Cardiac fibroblast (primary cell): Measurements from ENCODE around the gene FRRS1.
A peak's percentile ranks its signal among the peaks of the same experiment; 100 is the strongest.

Source experiments
- DNase-seq, 2 donors: peaks; one replicate each; pipeline versions ENCODE4 v3.0.0 to v3.0.0-alpha.2; 2010; ENCODE audit warnings: low read depth in 2 of 2
- H3K4me3 ChIP-seq, 2 donors: replicated peaks in 1 of 2; 1 replicate in 1 of 2; 2 replicates in 1 of 2; pipeline ENCODE4 v1.5.1; 2011; ENCODE audit warnings: low read depth in 2 of 2, low read length in 2 of 2, mild to moderate bottlenecking in 2 of 2, moderate library complexity in 1 of 2
- CTCF ChIP-seq: IDR thresholded peaks from one replicate; pipeline ENCODE4 v1.5.1; 2011; ENCODE audit warnings: low read depth, mild to moderate bottlenecking, low read length, inconsistent platforms

Gene FRRS1

GRCh38 chr1:99702221-99702620 lies 64.2 kb downstream of the FRRS1 start:
- no peak for TF ChIP-seq CTCF
- DNase-seq, result no peak
- no peak overlapping the region for H3K4me3 ChIP-seq

- no peak for TF ChIP-seq CTCF
- peak in 1 of 2 donors; percentile 21 for DNase-seq
- no peak overlapping the region for H3K4me3 ChIP-seq
Observed at GRCh38 chr1:99700020-99700419, 66.4 kb downstream of the FRRS1 start.

GRCh38 chr1:99697580-99697979 lies 68.9 kb downstream of the FRRS1 start:
- TF ChIP-seq CTCF, result no peak
- DNase-seq, result no peak
- no peak overlapping the region for H3K4me3 ChIP-seq

GRCh38 chr1:99696616-99697015 lies 69.8 kb downstream of the FRRS1 start:
- no peak for DNase-seq
- H3K4me3 ChIP-seq, result no peak overlapping the region
- TF ChIP-seq CTCF, result no peak

- H3K4me3 ChIP-seq, result no peak overlapping the region
- no peak for TF ChIP-seq CTCF
- peak; percentile 80 to 84 for DNase-seq
Observed at GRCh38 chr1:99691175-99691574, 75.3 kb downstream of the FRRS1 start.

GRCh38 chr1:99685516-99686180 lies 80.8 kb downstream of the FRRS1 start:
- peak; percentile 95 to 97 for DNase-seq
- H3K4me3 ChIP-seq, result no peak overlapping the region
- TF ChIP-seq CTCF, result peak; percentile 57

- peak; percentile 75 to 96 for DNase-seq
- no peak for TF ChIP-seq CTCF
Observed at GRCh38 chr1:99682291-99682751, 84.1 kb downstream of the FRRS1 start.

More at GRCh38 chr1:99682291-99682751, 84.1 kb downstream of the FRRS1 start:
- no peak overlapping the region for H3K4me3 ChIP-seq
